NCI-H82 treated with DMSO at 0.1 percent for 48 hours (cell line): ENCODE data around the gene SPHK1.
"Not testable (repeated sequence)": the region's sequence is repeated elsewhere in the genome, so short reads cannot be mapped to it uniquely, and the experiment has no call there.

Experiments used
- DNase-seq: peaks from one replicate; lab custom pipeline; 2025; ENCODE audit not compliant: unreplicated experiment; lab: John Stamatoyannopoulos, UW

The SPHK1 gene

GRCh38 chr17:76384222-76384986 is at the start of gene SPHK1:
TSS of gene SPHK1 (plus strand) at chr17:76384609. CDS start at chr17:76385645, 1,036 bp downstream.
- no peak for DNase-seq

- DNase-seq, result no peak
Observed at GRCh38 chr17:76335716-76336381, 48.6 kb upstream of the SPHK1 start.

- DNase-seq, result no peak
Observed at GRCh38 chr17:76336756-76337412, 47.5 kb upstream of the SPHK1 start.

- DNase-seq, result no peak
Observed at GRCh38 chr17:76337413-76337777, 47.0 kb upstream of the SPHK1 start.

- DNase-seq, result no peak
Observed at GRCh38 chr17:76341301-76341700, 43.1 kb upstream of the SPHK1 start.

- DNase-seq, result no peak
Observed at GRCh38 chr17:76343106-76343505, 41.3 kb upstream of the SPHK1 start.

GRCh38 chr17:76345377-76345974 is 38.9 kb upstream of the SPHK1 start:
- DNase-seq, result no peak

- not testable (repeated sequence) for DNase-seq
Observed at GRCh38 chr17:76346936-76347335, 37.5 kb upstream of the SPHK1 start.

- no peak for DNase-seq
Observed at GRCh38 chr17:76350463-76350862, 33.9 kb upstream of the SPHK1 start.

- no peak for DNase-seq
Observed at GRCh38 chr17:76351526-76352071, 32.8 kb upstream of the SPHK1 start.

GRCh38 chr17:76353004-76353598 is 31.3 kb upstream of the SPHK1 start:
- DNase-seq, result no peak

GRCh38 chr17:76353599-76354316 is 30.7 kb upstream of the SPHK1 start, which contains the start of gene PRPSAP1:
TSS of gene PRPSAP1 (minus strand) at chr17:76353916. CDS start at chr17:76353703, 213 bp downstream.
- DNase-seq, result peak; percentile 89

GRCh38 chr17:76354317-76354729 is 30.1 kb upstream of the SPHK1 start:
- DNase-seq, result no peak

- DNase-seq, result no peak
Observed at GRCh38 chr17:76354747-76355310, 29.6 kb upstream of the SPHK1 start.

GRCh38 chr17:76356803-76357456 is 27.5 kb upstream of the SPHK1 start:
- DNase-seq, result no peak

GRCh38 chr17:76357597-76358158 is 26.7 kb upstream of the SPHK1 start:
- DNase-seq, result no peak

GRCh38 chr17:76359375-76359774 is 25.0 kb upstream of the SPHK1 start:
- DNase-seq, result no peak

- not testable (repeated sequence) for DNase-seq
Observed at GRCh38 chr17:76359776-76360175, 24.6 kb upstream of the SPHK1 start.

GRCh38 chr17:76360461-76360860 is 23.9 kb upstream of the SPHK1 start:
- no peak for DNase-seq
